HepG2 (cell line): Measurements from ENCODE around the gene UNKL. TPM values are rescaled to one million over a fixed set of nuclear protein-coding genes. Genes with fewer than 3 reads are reported as not detected.

ENCODE experiments used
- ATRX ChIP-seq: sonication (generic); formaldehyde crosslinking; IDR thresholded peaks from 2 replicates; pipeline ENCODE4 v1.4.0; 2020; ENCODE audit warnings: missing genetic modification reagents, borderline replicate concordance
- FOSL2 ChIP-seq: sonication (generic); formaldehyde crosslinking; IDR thresholded peaks from 2 replicates; pipeline ENCODE4 v1.4.0; 2020; ENCODE audit warnings: missing genetic modification reagents
- GTF3A ChIP-seq: sonication (generic); formaldehyde crosslinking; conservative IDR thresholded peaks from 2 replicates; pipeline ENCODE4 v1.4.0; 2020; ENCODE audit warnings: mild to moderate bottlenecking, missing genetic modification reagents
- HOXD1 ChIP-seq: sonication (generic); formaldehyde crosslinking; IDR thresholded peaks from 2 replicates; pipeline ENCODE4 v1.5.0; 2020; ENCODE audit warnings: missing genetic modification reagents
- KAT2B ChIP-seq: fragments of 150-350 bp; IDR thresholded peaks from 2 replicates; pipeline ENCODE4 v1.6.1; 2014; ENCODE audit warnings: low read depth, low read length, borderline replicate concordance
- REPIN1 ChIP-seq: sonication (generic); formaldehyde crosslinking; IDR thresholded peaks from 2 replicates; pipeline ENCODE4 v1.8.0; 2022; ENCODE audit warnings: missing genetic modification reagents, low read depth, mild to moderate bottlenecking, borderline replicate concordance
- SRY ChIP-seq: sonication (generic); formaldehyde crosslinking; IDR thresholded peaks from 2 replicates; pipeline ENCODE4 v1.8.0; 2022; ENCODE audit warnings: mild to moderate bottlenecking, missing genetic modification reagents
- ZNF17 ChIP-seq: sonication (generic); formaldehyde crosslinking; IDR thresholded peaks from 2 replicates; pipeline ENCODE4 v1.5.0; 2020; ENCODE audit warnings: mild to moderate bottlenecking, missing genetic modification reagents
- ZNF543 ChIP-seq: sonication (generic); formaldehyde crosslinking; IDR thresholded peaks from 2 replicates; pipeline ENCODE4 v1.4.0; 2020; ENCODE audit warnings: mild to moderate bottlenecking, missing genetic modification reagents
- ZNF567 ChIP-seq: sonication (generic); formaldehyde crosslinking; IDR thresholded peaks from 2 replicates; pipeline ENCODE4 v1.8.1; 2023; ENCODE audit warnings: mild to moderate bottlenecking, missing genetic modification reagents, borderline replicate concordance
- ZNF570 ChIP-seq: sonication (generic); formaldehyde crosslinking; IDR thresholded peaks from 2 replicates; pipeline ENCODE4 v1.4.0; 2020; ENCODE audit warnings: mild to moderate bottlenecking, missing genetic modification reagents, borderline replicate concordance
- ZNF605 ChIP-seq: sonication (generic); formaldehyde crosslinking; IDR thresholded peaks from 2 replicates; pipeline ENCODE4 v1.8.0; 2022; ENCODE audit warnings: mild to moderate bottlenecking, missing genetic modification reagents
- ZNF737 ChIP-seq: sonication (generic); formaldehyde crosslinking; IDR thresholded peaks from 2 replicates; pipeline ENCODE4 v1.5.0; 2020; ENCODE audit warnings: missing genetic modification reagents, mild to moderate bottlenecking, borderline replicate concordance
- ZNF768 ChIP-seq: sonication (generic); formaldehyde crosslinking; IDR thresholded peaks from 2 replicates; pipeline ENCODE4 v1.4.0; 2020; ENCODE audit warnings: missing genetic modification reagents
- ZNF775 ChIP-seq: sonication (generic); formaldehyde crosslinking; IDR thresholded peaks from 2 replicates; pipeline ENCODE4 v1.4.0; 2020; ENCODE audit warnings: missing genetic modification reagents, mild to moderate bottlenecking, moderate library complexity, borderline replicate concordance
- polyA plus RNA-seq, 8 experiments: library from polyadenylated mRNA; depleted of rRNA in 3 of 8; stranded (reverse) in 7 of 8; unstranded in 1 of 8; fragments of >200 nt; fragmentation: Illumina TruSeq in 4 of 8; extraction: Trizol in 4 of 8; gene quantifications; 2 replicates each; pipeline versions ENCODE4 v1.2.1 to v1.2.3, GENCODE V29; 2011 to 2016; ENCODE audit warnings: low read depth in 4 of 8, missing spikeins in 1 of 8, mixed read lengths in 1 of 8; ENCODE audit not compliant: insufficient read depth in 1 of 8
- total RNA-seq, 5 experiments: library from RNA; depleted of rRNA; stranded (reverse); fragments of >200 nt; fragmentation: Illumina TruSeq; extraction: Trizol; gene quantifications; 2 replicates each; pipeline ENCODE4 v1.2.3, GENCODE V29; 2016; ENCODE audit warnings: low read depth in 1 of 5
- TF ChIP-seq, protein P1 (sequence below): sonication (generic); formaldehyde crosslinking; IDR thresholded peaks from 2 replicates; pipeline ENCODE4 v1.5.0; 2020; ENCODE audit warnings: missing genetic modification reagents
- TF ChIP-seq, protein P2 (sequence below): IDR thresholded peaks from 2 replicates; pipeline ENCODE4 v1.6.1; 2018; ENCODE audit warnings: missing genetic modification reagents
- TF ChIP-seq, protein P3 (sequence below): sonication (generic); formaldehyde crosslinking; IDR thresholded peaks from 2 replicates; pipeline ENCODE4 v1.4.0; 2020; ENCODE audit warnings: mild to moderate bottlenecking, missing genetic modification reagents
- TF ChIP-seq, protein P4 (sequence below): sonication (generic); formaldehyde crosslinking; IDR thresholded peaks from 2 replicates; pipeline ENCODE4 v1.4.0; 2020; ENCODE audit warnings: missing genetic modification reagents
- TF ChIP-seq, protein P5 (sequence below): sonication (generic); formaldehyde crosslinking; IDR thresholded peaks from 2 replicates; pipeline ENCODE4 v1.9.0; 2021; ENCODE audit warnings: missing genetic modification reagents, borderline replicate concordance
- TF ChIP-seq, protein P6 (sequence below): IDR thresholded peaks from 2 replicates; pipeline ENCODE4 v1.6.1; 2016; ENCODE audit warnings: control low read depth
- TF ChIP-seq, protein P7 (sequence below): sonication (generic); formaldehyde crosslinking; IDR thresholded peaks from 2 replicates; pipeline ENCODE4 v1.4.0; 2020; ENCODE audit warnings: mild to moderate bottlenecking, missing genetic modification reagents

UNKL gene
- total and polyA plus RNA-seq, 2 of the 13 experiments (the other 11 are each of a cell fraction or from before 2014, with no cell fraction given): 10.4 to 17.6 TPM

DNA sequence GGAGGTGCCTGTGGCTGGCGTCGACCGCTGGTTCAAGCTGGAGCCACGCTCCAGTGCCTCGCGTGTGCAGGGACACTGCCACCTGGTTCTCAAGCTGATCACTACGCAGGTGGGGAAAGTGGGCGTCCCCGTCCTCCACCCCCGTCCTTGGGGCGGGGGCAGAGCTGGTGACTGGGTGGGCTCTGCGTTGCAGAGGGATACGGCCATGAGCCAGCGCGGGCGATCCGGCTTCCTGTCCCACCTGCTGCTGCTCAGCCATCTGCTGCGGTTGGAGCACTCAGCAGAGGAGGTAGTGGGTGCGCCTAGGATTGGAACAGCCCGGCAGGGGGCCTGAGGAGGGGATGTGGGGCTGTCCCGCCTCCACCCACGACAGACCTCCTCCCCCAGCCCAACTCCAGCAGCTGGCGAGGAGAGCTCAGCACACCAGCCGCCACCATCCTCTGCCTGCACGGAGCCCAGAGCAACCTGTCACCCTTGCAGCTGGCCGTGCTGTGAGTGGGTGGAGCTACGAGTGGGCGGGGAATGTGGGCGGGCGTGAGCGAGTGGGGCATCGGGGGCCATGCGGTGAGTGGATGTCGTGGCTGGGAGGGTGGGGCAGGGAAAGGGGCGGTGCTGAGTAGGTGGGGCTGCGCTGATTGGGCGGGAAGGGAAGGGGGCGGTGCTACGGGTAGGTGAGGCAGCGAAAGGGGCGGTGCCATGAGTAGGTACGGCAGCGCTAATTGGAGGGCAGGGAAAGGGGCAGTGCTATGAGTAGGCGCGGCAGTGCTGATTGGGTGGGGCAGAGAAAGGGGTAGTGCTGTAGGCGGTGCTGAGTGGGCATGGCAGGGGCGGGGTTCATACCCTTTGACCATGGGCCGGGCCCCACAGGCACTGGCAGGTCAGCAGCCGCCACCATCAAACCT, 71.7 kb downstream of the UNKL start (continued):
- TF ChIP-seq, protein P1, sequence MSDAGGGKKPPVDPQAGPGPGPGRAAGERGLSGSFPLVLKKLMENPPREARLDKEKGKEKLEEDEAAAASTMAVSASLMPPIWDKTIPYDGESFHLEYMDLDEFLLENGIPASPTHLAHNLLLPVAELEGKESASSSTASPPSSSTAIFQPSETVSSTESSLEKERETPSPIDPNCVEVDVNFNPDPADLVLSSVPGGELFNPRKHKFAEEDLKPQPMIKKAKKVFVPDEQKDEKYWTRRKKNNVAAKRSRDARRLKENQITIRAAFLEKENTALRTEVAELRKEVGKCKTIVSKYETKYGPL (CRISPR knock-in tag): no peak
- no peak; the same call in 1 of the 2 replicates for TF ChIP-seq FOSL2 (CRISPR knock-in tag)
- no peak for TF ChIP-seq REPIN1 (CRISPR knock-in tag)
- TF ChIP-seq ZNF543 (CRISPR knock-in tag): no peak
- no peak for TF ChIP-seq ZNF570 (CRISPR knock-in tag)
- TF ChIP-seq ZNF17 (CRISPR knock-in tag): no peak
- TF ChIP-seq KAT2B: no peak
- TF ChIP-seq, protein P2, sequence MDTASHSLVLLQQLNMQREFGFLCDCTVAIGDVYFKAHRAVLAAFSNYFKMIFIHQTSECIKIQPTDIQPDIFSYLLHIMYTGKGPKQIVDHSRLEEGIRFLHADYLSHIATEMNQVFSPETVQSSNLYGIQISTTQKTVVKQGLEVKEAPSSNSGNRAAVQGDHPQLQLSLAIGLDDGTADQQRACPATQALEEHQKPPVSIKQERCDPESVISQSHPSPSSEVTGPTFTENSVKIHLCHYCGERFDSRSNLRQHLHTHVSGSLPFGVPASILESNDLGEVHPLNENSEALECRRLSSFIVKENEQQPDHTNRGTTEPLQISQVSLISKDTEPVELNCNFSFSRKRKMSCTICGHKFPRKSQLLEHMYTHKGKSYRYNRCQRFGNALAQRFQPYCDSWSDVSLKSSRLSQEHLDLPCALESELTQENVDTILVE (CRISPR knock-in tag): no peak
- TF ChIP-seq ZNF605 (CRISPR knock-in tag): no peak
- TF ChIP-seq ZNF737: no peak
- TF ChIP-seq ATRX (CRISPR knock-in tag): no peak
- TF ChIP-seq, protein P3, sequence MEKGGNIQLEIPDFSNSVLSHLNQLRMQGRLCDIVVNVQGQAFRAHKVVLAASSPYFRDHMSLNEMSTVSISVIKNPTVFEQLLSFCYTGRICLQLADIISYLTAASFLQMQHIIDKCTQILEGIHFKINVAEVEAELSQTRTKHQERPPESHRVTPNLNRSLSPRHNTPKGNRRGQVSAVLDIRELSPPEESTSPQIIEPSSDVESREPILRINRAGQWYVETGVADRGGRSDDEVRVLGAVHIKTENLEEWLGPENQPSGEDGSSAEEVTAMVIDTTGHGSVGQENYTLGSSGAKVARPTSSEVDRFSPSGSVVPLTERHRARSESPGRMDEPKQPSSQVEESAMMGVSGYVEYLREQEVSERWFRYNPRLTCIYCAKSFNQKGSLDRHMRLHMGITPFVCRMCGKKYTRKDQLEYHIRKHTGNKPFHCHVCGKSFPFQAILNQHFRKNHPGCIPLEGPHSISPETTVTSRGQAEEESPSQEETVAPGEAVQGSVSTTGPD (CRISPR knock-in tag): no peak
- TF ChIP-seq, protein P4, sequence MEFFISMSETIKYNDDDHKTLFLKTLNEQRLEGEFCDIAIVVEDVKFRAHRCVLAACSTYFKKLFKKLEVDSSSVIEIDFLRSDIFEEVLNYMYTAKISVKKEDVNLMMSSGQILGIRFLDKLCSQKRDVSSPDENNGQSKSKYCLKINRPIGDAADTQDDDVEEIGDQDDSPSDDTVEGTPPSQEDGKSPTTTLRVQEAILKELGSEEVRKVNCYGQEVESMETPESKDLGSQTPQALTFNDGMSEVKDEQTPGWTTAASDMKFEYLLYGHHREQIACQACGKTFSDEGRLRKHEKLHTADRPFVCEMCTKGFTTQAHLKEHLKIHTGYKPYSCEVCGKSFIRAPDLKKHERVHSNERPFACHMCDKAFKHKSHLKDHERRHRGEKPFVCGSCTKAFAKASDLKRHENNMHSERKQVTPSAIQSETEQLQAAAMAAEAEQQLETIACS (CRISPR knock-in tag): no peak
- no peak for TF ChIP-seq ZNF775
- TF ChIP-seq, protein P5, sequence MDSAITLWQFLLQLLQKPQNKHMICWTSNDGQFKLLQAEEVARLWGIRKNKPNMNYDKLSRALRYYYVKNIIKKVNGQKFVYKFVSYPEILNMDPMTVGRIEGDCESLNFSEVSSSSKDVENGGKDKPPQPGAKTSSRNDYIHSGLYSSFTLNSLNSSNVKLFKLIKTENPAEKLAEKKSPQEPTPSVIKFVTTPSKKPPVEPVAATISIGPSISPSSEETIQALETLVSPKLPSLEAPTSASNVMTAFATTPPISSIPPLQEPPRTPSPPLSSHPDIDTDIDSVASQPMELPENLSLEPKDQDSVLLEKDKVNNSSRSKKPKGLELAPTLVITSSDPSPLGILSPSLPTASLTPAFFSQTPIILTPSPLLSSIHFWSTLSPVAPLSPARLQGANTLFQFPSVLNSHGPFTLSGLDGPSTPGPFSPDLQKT (CRISPR knock-in tag): no peak
- no peak for TF ChIP-seq ZNF768
- no peak for TF ChIP-seq GTF3A (CRISPR knock-in tag)
- no peak for TF ChIP-seq SRY (CRISPR knock-in tag)
- TF ChIP-seq, protein P6, sequence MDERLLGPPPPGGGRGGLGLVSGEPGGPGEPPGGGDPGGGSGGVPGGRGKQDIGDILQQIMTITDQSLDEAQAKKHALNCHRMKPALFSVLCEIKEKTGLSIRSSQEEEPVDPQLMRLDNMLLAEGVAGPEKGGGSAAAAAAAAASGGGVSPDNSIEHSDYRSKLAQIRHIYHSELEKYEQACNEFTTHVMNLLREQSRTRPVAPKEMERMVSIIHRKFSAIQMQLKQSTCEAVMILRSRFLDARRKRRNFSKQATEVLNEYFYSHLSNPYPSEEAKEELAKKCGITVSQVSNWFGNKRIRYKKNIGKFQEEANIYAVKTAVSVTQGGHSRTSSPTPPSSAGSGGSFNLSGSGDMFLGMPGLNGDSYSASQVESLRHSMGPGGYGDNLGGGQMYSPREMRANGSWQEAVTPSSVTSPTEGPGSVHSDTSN: no peak
- TF ChIP-seq, protein P7, sequence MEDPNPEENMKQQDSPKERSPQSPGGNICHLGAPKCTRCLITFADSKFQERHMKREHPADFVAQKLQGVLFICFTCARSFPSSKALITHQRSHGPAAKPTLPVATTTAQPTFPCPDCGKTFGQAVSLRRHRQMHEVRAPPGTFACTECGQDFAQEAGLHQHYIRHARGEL: no peak
- TF ChIP-seq HOXD1 (CRISPR knock-in tag): no peak
- no peak for TF ChIP-seq ZNF567 (CRISPR knock-in tag)
